Measurements from ENCODE around the gene MSTO1.
"Not testable (repeated sequence)": the region's sequence is repeated elsewhere in the genome, so short reads cannot be mapped to it uniquely, and the experiment has no call there.

The MSTO1 gene

GRCh38 chr1:155652951-155653350 lies 42.9 kb downstream of the MSTO1 start:
- H3K4me3 ChIP-seq (ENCODE audit: low read depth, low read length): no peak overlapping the region
- TF ChIP-seq CTCF (IDR thresholded peaks at IDR 0.05; ENCODE audit: insufficient read depth, low read length, missing control alignments): no peak
- POLR2A ChIA-PET: no interaction called here
- CTCF ChIA-PET: interaction anchor here (1.1 to 1.4 kb wide), 2 partner anchors 76 to 460 kb away, joined by 3 to 4 read pairs; no protein-coding TSS in a partner anchor
- DNase-seq (ENCODE audit: low read depth, low spot score): no peak

- TF ChIP-seq CTCF (IDR thresholded peaks at IDR 0.05; ENCODE audit: insufficient read depth, low read length, missing control alignments): no peak
- ChIA-PET CTCF (no interaction called here), POLR2A (no interaction called here)
- no peak overlapping the region for H3K4me3 ChIP-seq (ENCODE audit: low read depth, low read length)
- DNase-seq (ENCODE audit: low read depth, low spot score): no peak
These were observed 47.4 kb downstream of the MSTO1 start for GRCh38 chr1:155657463-155657862.

- H3K4me3 ChIP-seq (ENCODE audit: low read depth, low read length); POLR2A ChIA-PET; CTCF ChIA-PET; DNase-seq (ENCODE audit: low read depth, low spot score): not testable (repeated sequence)
These were observed 51.2 kb downstream of the MSTO1 start for GRCh38 chr1:155661239-155661638.
